ENCODE data around the gene PRDM11. TPM values are rescaled to one million over a fixed set of nuclear protein-coding genes. Genes with fewer than 3 reads are reported as not detected.

PRDM11 gene
- total RNA-seq, 3 donors from 2014 or later: 7.6 to 25.2 (median 11.3) TPM

- H3K4me3 ChIP-seq: no peak overlapping the region
- peaks cover 28% of the 10 kb centered on the region for H3K4me1 ChIP-seq (ENCODE audit: low read depth)
- DNase-seq (no peak), ATAC-seq (no peak)
- intact Hi-C loops (cut with DNase I, micrococcal nuclease): no loop called here
- TF ChIP-seq CTCF (IDR thresholded peaks at IDR 0.05): no peak
- no peaks in the 10 kb centered on the region for H3K36me3 ChIP-seq (ENCODE audit: low read depth)
- H3K9me3 ChIP-seq: no peaks in the 10 kb centered on the region
Observed at GRCh38 chr11:45263773-45264172, 117.3 kb downstream of the PRDM11 start.

GRCh38 chr11:45264839-45265515 lies 118.5 kb downstream of the PRDM11 start:
- intact Hi-C loops (cut with DNase I, micrococcal nuclease): no loop called here
- Histone ChIP-seq H3K4me1 (ENCODE audit: low read depth) (peaks cover 25% of the 10 kb centered on the region), H3K9me3 (no peaks in the 10 kb centered on the region), H3K36me3 (ENCODE audit: low read depth) (no peaks in the 10 kb centered on the region), H3K4me3 (no peak overlapping the region)
- no peak for TF ChIP-seq CTCF (IDR thresholded peaks at IDR 0.05)
- DNase-seq (peak in 1 of 3 donors; percentile 32), ATAC-seq (peak; percentile 31)

GRCh38 chr11:45265969-45266675 lies 119.7 kb downstream of the PRDM11 start:
- Histone ChIP-seq H3K9me3 (no peaks in the 10 kb centered on the region), H3K36me3 (ENCODE audit: low read depth) (no peaks in the 10 kb centered on the region), H3K4me3 (no peak overlapping the region), H3K4me1 (ENCODE audit: low read depth) (peaks cover 23% of the 10 kb centered on the region)
- DNase-seq (peak in 1 of 3 donors; percentile 70), ATAC-seq (peak; percentile 55)
- intact Hi-C loops (cut with DNase I, micrococcal nuclease): no loop called here
- TF ChIP-seq CTCF (IDR thresholded peaks at IDR 0.05): no peak

GRCh38 chr11:45266676-45267020 lies 120.2 kb downstream of the PRDM11 start:
- TF ChIP-seq CTCF (IDR thresholded peaks at IDR 0.05): no peak
- intact Hi-C loops (cut with DNase I, micrococcal nuclease): no loop called here
- Histone ChIP-seq H3K4me1 (ENCODE audit: low read depth) (peaks cover 23% of the 10 kb centered on the region), H3K36me3 (ENCODE audit: low read depth) (no peaks in the 10 kb centered on the region), H3K9me3 (no peaks in the 10 kb centered on the region), H3K4me3 (no peak overlapping the region)
- ATAC-seq: peak; percentile 90
- DNase-seq: peak in 1 of 3 donors; percentile 59

GRCh38 chr11:45267052-45267451 lies 120.6 kb downstream of the PRDM11 start:
- Histone ChIP-seq H3K4me1 (ENCODE audit: low read depth) (peaks cover 23% of the 10 kb centered on the region), H3K9me3 (no peaks in the 10 kb centered on the region), H3K36me3 (ENCODE audit: low read depth) (no peaks in the 10 kb centered on the region), H3K4me3 (no peak overlapping the region)
- ATAC-seq: peak; percentile 83
- DNase-seq: peak; percentile 79 to 94 (median 90)
- TF ChIP-seq CTCF (IDR thresholded peaks at IDR 0.05): peak; percentile 53
- intact Hi-C loops (cut with DNase I, micrococcal nuclease): no loop called here
